Mucosa of descending colon (tissue), 3 donors: ENCODE measurements around the gene UNC13A. TPM values are rescaled to one million over a fixed set of nuclear protein-coding genes. Genes with fewer than 3 reads are reported as not detected.

ENCODE experiments used
- ATAC-seq: fragments of 200-7000 bp; cut with Tn5 transposase; one replicate; pipeline ENCODE4 v1.9.1; 2020; ENCODE audit warnings: mild to moderate bottlenecking, moderate library complexity
- DNase-seq, 3 donors: peaks; one replicate each; pipeline ENCODE4 v3.0.0-alpha.2; 2020
- H3K36me3 ChIP-seq: fragments of 200-600 bp; one replicate; pipeline ENCODE4 v1.8.0; 2021; ENCODE audit warnings: low read depth, mild to moderate bottlenecking
- H3K4me1 ChIP-seq: fragments of 200-600 bp; one replicate; pipeline ENCODE4 v1.8.0; 2021; ENCODE audit warnings: low read depth, mild to moderate bottlenecking
- H3K4me3 ChIP-seq: fragments of 200-600 bp; one replicate; pipeline ENCODE4 v1.8.0; 2021; ENCODE audit warnings: mild to moderate bottlenecking
- H3K9me3 ChIP-seq: fragments of 200-600 bp; one replicate; pipeline ENCODE4 v1.8.0; 2021; ENCODE audit warnings: mild to moderate bottlenecking
- intact Hi-C, 2 donors: fragments of 100-400 bp; cut with DNase I in 1 of 2; cut with micrococcal nuclease in 1 of 2; formaldehyde crosslinking; loops; one replicate each; pipeline versions ENCODE4 v1.11.0 to v1.11.1; 2022; cut with DNase I, micrococcal nuclease
- total RNA-seq, 3 donors: library from RNA; stranded (reverse); fragmentation: NEBNext Ultra II Directional in 2 of 3; extraction: Animal tissue kit (Norgen Biotek cat#: 25700) in 2 of 3; gene quantifications; one replicate each; pipeline versions ENCODE4 v1.2.1 to v1.2.4, GENCODE V29; 2021 to 2023
- TF ChIP-seq, protein P1 (sequence below): fragments of 200-600 bp; IDR thresholded peaks from one replicate; pipeline ENCODE4 v1.8.0; 2022; ENCODE audit warnings: antibody characterized with exemption, mild to moderate bottlenecking
- donor health status: DM: no; HTN: no; CAD: no; lungs with moderate emphysema.
- donor health status: DM: no; HTN: no; CAD: no.
- donor health status: DM: no; HTN: yes; CAD: no.

The UNC13A gene
- total RNA-seq, 3 donors from 2014 or later: 0.53 to 0.85 (median 0.72) TPM

- ATAC-seq (peak; percentile 66), DNase-seq (peak; percentile 72 to 80 (median 76))
- H3K4me1 ChIP-seq: peaks cover 23% of the 10 kb centered on the region
- no peaks in the 10 kb centered on the region for H3K36me3 ChIP-seq
- intact Hi-C loops: loop anchor here in 1 of 2 donors (10.0 kb wide), 1 partner anchor 56 kb away; no protein-coding TSS in a partner anchor
- H3K4me3 ChIP-seq: peak within 1 kb of the TSS; percentile 90
- H3K9me3 ChIP-seq: no peaks in the 10 kb centered on the region
- TF ChIP-seq, protein P1, sequence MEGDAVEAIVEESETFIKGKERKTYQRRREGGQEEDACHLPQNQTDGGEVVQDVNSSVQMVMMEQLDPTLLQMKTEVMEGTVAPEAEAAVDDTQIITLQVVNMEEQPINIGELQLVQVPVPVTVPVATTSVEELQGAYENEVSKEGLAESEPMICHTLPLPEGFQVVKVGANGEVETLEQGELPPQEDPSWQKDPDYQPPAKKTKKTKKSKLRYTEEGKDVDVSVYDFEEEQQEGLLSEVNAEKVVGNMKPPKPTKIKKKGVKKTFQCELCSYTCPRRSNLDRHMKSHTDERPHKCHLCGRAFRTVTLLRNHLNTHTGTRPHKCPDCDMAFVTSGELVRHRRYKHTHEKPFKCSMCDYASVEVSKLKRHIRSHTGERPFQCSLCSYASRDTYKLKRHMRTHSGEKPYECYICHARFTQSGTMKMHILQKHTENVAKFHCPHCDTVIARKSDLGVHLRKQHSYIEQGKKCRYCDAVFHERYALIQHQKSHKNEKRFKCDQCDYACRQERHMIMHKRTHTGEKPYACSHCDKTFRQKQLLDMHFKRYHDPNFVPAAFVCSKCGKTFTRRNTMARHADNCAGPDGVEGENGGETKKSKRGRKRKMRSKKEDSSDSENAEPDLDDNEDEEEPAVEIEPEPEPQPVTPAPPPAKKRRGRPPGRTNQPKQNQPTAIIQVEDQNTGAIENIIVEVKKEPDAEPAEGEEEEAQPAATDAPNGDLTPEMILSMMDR: no peak
Observed at GRCh38 chr19:17718947-17719711, 31.0 kb upstream of the UNC13A start, which contains the start of gene MAP1S. Gene MAP1S (plus strand): TSS chr19:17719480. CDS start chr19:17719503, 23 bp downstream.

- no peak for DNase-seq
- ATAC-seq: no peak
- H3K4me1 ChIP-seq: peaks cover 23% of the 10 kb centered on the region
- no peak overlapping the region for H3K4me3 ChIP-seq
- TF ChIP-seq, protein P1: no peak
- no peaks in the 10 kb centered on the region for H3K9me3 ChIP-seq
- no peaks in the 10 kb centered on the region for H3K36me3 ChIP-seq
- intact Hi-C loops: loop anchor here in 1 of 2 donors (10.0 kb wide), 1 partner anchor 56 kb away; no protein-coding TSS in a partner anchor
Observed at GRCh38 chr19:17718550-17718946, 30.4 kb upstream of the UNC13A start.

DNA sequence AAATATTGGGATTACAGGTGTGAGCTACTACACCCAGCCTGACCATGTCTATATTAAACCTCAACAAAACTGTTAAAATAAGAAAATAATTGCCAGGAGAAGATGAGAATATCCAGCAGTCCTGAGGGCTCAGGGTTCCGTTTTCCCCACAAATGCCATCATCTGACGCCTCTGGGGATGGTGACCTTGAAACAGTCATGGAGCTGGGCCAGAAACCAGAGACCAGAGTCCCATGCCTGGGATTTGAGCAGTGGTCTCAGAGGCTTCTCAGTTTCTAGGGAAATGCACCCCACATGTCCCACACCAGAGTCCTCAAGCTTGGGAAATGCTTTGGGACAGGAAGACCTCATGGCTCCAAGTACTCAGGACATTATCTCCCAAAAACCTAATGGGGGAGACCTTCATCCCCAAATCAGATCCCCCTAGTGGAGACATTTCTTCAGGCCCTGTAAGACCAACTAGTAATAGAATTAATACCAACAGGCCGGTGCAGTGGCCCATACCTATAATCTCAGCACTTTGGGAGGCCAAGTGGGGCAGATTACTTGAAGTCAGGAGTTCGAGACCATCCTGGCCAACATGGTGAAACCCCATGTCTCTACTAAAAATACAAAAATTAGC lies 28.3 kb upstream of the UNC13A start:
- TF ChIP-seq, protein P1: no peak
- DNase-seq: no peak
- Histone ChIP-seq H3K4me3 (no peak overlapping the region), H3K4me1 (peaks cover 20% of the 10 kb centered on the region), H3K36me3 (no peaks in the 10 kb centered on the region), H3K9me3 (no peaks in the 10 kb centered on the region)
- no peak for ATAC-seq
- intact Hi-C loops: loop anchor here in 1 of 2 donors (10.0 kb wide), 1 partner anchor 58 kb away; no protein-coding TSS in a partner anchor

GRCh38 chr19:17711851-17712250 lies 23.7 kb upstream of the UNC13A start:
- intact Hi-C loops: loop anchor here in 1 of 2 donors (10.0 kb wide), 1 partner anchor 63 kb away; no protein-coding TSS in a partner anchor
- TF ChIP-seq, protein P1: no peak
- DNase-seq (no peak), ATAC-seq (no peak)
- no peaks in the 10 kb centered on the region for H3K9me3 ChIP-seq
- no peaks in the 10 kb centered on the region for H3K36me3 ChIP-seq
- H3K4me3 ChIP-seq: no peak overlapping the region
- H3K4me1 ChIP-seq: no peaks in the 10 kb centered on the region

DNA sequence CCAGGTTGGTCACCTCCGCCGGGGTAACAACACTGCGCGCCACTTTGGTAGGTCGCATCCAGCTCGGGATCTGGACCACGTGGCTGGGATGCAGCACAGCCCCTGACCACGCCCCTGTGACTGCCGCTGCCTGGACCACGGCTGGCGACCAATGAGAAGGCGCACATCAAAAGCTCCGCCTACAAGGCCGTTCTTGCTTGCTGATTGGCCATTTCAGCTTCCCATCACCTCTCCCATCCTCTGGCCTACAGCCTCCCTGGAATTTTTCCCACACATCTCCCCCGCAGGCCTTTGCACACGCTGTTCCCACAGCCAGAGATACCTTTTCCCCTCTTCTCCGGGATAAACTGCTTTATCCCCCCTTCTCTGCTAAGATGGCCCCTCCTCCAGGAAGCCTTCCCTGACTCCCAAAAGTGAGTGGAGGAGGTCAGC lies 18.6 kb upstream of the UNC13A start:
- H3K4me3 ChIP-seq: no peak overlapping the region
- H3K4me1 ChIP-seq: no peaks in the 10 kb centered on the region
- intact Hi-C loops: loop anchor here (10.0 kb wide), 1 partner anchor 148 kb away; the partner anchor contains the start of gene RPL18A (in 2 of the 2)
- no peaks in the 10 kb centered on the region for H3K36me3 ChIP-seq
- DNase-seq (no peak), ATAC-seq (no peak)
- TF ChIP-seq, protein P1: no peak
- H3K9me3 ChIP-seq: no peaks in the 10 kb centered on the region
